K562 (cell line): ENCODE data around the gene TECPR2.

Source experiments
- ATF7 ChIP-seq: fragments of 450-650 bp; IDR thresholded peaks from 2 replicates; pipeline ENCODE4 v1.7.1; 2014; ENCODE audit warnings: mild to moderate bottlenecking, moderate library complexity
- SMARCB1 ChIP-seq: IDR thresholded peaks from 2 replicates; pipeline ENCODE4 v1.6.1; 2011; ENCODE audit warnings: improper control_type of control experiment, low read depth; ENCODE audit not compliant: insufficient read length

- no peak for TF ChIP-seq ATF7
- no peak for TF ChIP-seq SMARCB1
Measured at GRCh38 chr14:102333795-102334705, 28.7 kb upstream of the TECPR2 start.
